ENCODE data around the gene EPHA7.

EPHA7 gene

DNA sequence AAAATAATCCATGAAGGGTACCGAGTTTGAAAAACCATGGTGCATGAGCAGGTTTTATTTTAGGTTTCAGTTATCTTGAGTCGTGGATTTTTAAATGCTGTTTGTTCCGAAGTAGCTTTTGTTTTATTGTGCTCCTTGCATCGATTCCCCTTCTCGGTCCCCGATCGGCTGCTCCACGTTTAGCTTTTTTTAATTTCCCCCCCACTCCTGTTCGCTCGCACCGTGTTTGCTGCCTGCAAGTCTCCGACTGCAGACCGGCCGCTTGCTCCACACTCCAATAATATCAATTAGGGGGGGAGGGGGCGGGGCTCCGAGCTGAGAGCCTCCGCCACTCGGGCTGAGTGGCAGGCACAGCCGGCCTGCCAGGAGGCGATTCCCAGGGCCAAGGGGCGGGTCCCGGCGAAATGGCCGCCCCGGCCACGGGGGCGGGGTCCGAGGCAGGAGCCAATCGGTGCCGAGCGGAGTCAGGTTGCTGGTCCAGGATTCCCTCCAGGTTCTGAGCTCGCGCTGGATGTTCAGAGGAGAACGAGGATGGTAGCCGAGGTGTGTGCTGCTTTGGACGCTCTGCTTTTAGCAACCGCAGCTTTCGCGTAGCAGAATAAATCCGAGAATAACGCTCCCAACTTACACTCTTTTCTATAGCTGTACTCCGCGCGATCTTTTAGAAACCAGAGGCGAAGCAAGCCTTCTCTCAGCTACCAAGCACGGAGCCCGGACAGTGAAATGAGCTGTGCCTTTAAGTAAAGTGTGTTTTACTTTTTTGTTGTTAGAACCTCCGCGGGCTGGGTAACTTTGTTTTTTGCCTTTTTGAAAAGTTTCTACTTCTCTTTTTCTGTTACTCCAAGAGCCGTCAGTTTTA lies at the start of gene EPHA7:
TSS of gene EPHA7 (minus strand) at position 256 of the 859 bp plus-strand sequence. CDS start at position 38, 218 bp downstream.
- peaks cover 26% of the 10 kb centered on the region for H3K4me1 Mint-ChIP-seq (ENCODE audit: low read depth)
- H3K9me3 Mint-ChIP-seq, result no peaks in the 10 kb centered on the region
- H3K27me3 Mint-ChIP-seq, result peaks cover 65% of the 10 kb centered on the region
- H3K27ac Mint-ChIP-seq, result no peak within 1 kb of the TSS
- H3K4me3 Mint-ChIP-seq, result peak within 1 kb of the TSS; percentile 80
- no peaks in the 10 kb centered on the region for H3K36me3 Mint-ChIP-seq (ENCODE audit: low read depth)

DNA sequence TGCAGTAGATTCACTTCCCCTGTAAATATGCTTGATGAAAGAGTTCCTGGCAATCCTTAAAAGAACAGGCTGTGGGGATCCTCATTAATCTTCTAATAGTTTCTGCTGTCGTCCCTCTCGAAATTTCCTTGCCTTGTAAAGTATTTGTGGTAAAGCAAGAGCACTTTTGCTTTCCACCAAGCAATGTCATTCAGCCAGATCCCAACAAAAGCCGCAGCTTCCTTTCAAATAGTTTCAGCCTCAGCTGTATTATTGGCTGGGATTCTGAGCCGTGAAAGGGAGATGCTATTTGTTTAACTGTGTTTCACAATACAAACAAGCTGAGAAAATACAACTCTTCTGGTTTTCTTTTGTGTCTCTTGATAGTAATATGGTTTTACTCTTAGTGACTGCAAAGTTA lies 48.9 kb upstream of the EPHA7 start:
- no peaks in the 10 kb centered on the region for H3K27me3 Mint-ChIP-seq

DNA sequence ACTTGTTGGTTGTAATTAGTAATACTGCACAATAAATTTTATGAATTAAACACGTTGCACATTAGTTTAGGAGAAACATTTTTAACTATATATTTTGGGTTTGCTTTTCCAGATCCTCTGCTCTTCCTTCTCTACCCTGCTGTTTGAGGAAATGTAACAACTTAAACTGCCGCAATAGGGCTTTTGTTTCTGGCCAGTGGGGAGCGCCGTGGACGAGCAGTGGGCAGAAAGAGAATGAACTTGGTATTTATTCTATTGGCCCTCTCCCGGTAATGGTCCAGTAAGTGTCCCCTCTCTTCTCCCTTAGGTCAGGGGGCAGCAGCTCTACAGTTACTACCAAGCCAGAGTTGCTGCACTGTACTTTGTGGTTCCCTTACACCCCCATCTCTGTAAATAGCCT lies 35.2 kb upstream of the EPHA7 start:
- H3K36me3 Mint-ChIP-seq (ENCODE audit: low read depth), result no peaks in the 10 kb centered on the region

More for the DNA sequence above, 48.9 kb upstream of the EPHA7 start:
- H3K4me3 Mint-ChIP-seq, result no peak overlapping the region
- H3K27ac Mint-ChIP-seq, result no peak overlapping the region
- H3K4me1 Mint-ChIP-seq (ENCODE audit: low read depth), result no peaks in the 10 kb centered on the region
- H3K9me3 Mint-ChIP-seq, result peaks cover 11% of the 10 kb centered on the region
- no peaks in the 10 kb centered on the region for H3K36me3 Mint-ChIP-seq (ENCODE audit: low read depth)

DNA sequence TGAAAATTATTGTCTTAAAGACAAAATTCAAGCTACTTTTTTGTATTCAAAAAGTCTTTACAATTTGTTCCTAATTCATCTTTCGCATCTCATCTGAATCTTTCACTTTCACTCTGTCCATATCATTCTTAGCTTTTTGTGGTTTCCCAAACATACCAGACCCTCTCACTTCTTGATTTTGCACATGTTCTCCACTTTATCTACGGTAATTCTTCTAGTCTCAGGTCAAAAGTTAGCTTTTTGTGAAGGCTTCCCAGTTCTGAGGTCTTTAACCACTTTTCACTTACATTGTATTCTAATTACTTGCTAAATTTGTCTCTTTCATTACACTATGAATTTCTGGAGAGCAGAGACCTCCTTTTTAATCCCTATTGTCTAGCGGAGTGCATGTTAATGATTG lies 34.6 kb upstream of the EPHA7 start:
- no peaks in the 10 kb centered on the region for H3K27me3 Mint-ChIP-seq
- H3K4me3 Mint-ChIP-seq, result no peak overlapping the region
- no peak overlapping the region for H3K27ac Mint-ChIP-seq
- no peaks in the 10 kb centered on the region for H3K36me3 Mint-ChIP-seq (ENCODE audit: low read depth)
- no peaks in the 10 kb centered on the region for H3K9me3 Mint-ChIP-seq
- H3K4me1 Mint-ChIP-seq (ENCODE audit: low read depth), result no peaks in the 10 kb centered on the region

More for the DNA sequence above, 35.2 kb upstream of the EPHA7 start:
- no peaks in the 10 kb centered on the region for H3K4me1 Mint-ChIP-seq (ENCODE audit: low read depth)
- no peaks in the 10 kb centered on the region for H3K27me3 Mint-ChIP-seq
- H3K9me3 Mint-ChIP-seq, result peaks cover under 1% of the 10 kb centered on the region
- H3K4me3 Mint-ChIP-seq, result no peak overlapping the region
- H3K27ac Mint-ChIP-seq, result no peak overlapping the region

GRCh38 chr6:93447874-93448273 lies 28.5 kb upstream of the EPHA7 start:
- Mint-ChIP-seq H3K27ac (no peak overlapping the region), H3K9me3 (peaks cover 6% of the 10 kb centered on the region), H3K4me1 (ENCODE audit: low read depth) (no peaks in the 10 kb centered on the region), H3K27me3 (no peaks in the 10 kb centered on the region), H3K36me3 (ENCODE audit: low read depth) (no peaks in the 10 kb centered on the region), H3K4me3 (no peak overlapping the region)

DNA sequence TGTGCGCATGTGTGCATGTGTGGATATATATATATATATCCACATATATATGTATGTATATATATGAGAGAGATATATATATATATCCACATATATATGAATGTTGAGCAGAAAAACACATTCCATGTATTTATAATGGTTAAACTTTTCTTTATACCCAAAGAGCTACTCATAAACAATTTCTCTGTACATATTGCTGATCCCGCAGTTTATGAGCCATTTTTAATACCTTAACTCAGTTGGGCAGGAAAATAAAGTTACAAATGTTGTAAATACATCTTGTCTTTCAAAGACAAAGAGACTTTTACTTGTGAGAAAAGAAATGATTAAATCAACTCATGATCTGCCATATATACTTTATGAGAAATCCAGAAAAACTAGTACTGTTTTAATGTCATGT lies 18.1 kb upstream of the EPHA7 start:
- no peak overlapping the region for H3K4me3 Mint-ChIP-seq
- no peak overlapping the region for H3K27ac Mint-ChIP-seq

DNA sequence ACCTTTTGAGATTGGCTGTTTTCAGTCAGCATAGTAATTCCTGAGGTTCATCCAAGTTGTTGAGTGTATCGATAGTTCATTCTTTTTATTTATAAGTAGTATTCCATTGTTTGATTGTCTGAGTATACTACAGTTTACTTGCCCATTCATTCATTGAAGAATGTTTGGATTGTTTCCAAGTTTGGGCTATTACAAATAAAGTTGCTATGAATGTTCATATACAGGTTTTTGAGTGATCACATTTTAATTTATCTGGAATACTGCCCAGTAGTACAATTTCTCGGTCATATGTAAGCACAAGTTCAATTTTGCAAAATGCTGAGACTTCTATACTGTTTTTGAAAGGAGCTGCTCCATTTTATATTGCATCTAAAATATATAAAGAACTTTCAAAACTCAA lies 14.2 kb upstream of the EPHA7 start:
- Mint-ChIP-seq H3K36me3 (ENCODE audit: low read depth) (no peaks in the 10 kb centered on the region), H3K4me3 (no peak overlapping the region), H3K9me3 (peaks cover 11% of the 10 kb centered on the region), H3K27me3 (no peaks in the 10 kb centered on the region), H3K4me1 (ENCODE audit: low read depth) (no peaks in the 10 kb centered on the region), H3K27ac (no peak overlapping the region)

More for the DNA sequence above, 18.1 kb upstream of the EPHA7 start:
- Mint-ChIP-seq H3K4me1 (ENCODE audit: low read depth) (no peaks in the 10 kb centered on the region), H3K9me3 (peaks cover 11% of the 10 kb centered on the region), H3K36me3 (ENCODE audit: low read depth) (no peaks in the 10 kb centered on the region), H3K27me3 (no peaks in the 10 kb centered on the region)

DNA sequence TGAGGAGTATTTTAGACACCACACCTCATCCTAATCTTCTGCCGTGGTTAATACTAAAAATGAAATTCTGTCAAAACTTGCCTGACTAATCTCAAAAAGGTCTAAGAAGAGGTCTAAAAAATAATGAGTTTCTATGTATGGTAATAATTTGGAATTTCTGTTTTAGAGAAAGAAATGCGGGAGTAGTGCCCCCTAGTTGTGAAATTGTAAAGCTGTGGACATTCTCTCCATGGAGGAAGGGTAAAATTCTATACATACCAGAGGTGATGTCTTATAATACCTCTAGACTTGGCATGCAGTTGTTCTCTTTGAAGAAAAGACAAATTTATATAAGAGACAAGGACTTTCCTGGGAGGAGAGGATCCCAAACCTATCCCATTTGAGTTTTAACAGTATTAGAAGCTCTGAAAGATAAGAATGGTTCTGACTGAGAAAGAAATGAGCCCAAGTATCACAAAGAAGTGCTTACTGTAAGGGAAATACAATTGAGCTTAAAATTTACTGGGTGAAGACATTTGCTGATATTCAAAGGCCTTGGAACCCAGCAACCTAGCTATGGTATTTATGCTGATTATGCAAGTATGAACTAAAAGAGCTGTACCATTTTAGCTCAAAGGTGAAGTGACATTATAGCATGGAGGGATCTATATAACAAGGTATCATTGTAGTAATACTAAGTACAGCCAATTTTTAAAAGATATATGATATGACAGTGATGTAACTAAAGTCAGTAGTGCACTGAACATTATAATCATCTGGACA lies 5.1 kb upstream of the EPHA7 start:
- Mint-ChIP-seq H3K36me3 (ENCODE audit: low read depth) (no peaks in the 10 kb centered on the region), H3K4me3 (no peak overlapping the region), H3K9me3 (no peaks in the 10 kb centered on the region), H3K4me1 (ENCODE audit: low read depth) (peaks cover 6% of the 10 kb centered on the region), H3K27ac (no peak overlapping the region), H3K27me3 (peaks cover 34% of the 10 kb centered on the region)

- Mint-ChIP-seq H3K27ac (no peak overlapping the region), H3K9me3 (no peaks in the 10 kb centered on the region), H3K36me3 (ENCODE audit: low read depth) (no peaks in the 10 kb centered on the region), H3K27me3 (peaks cover 39% of the 10 kb centered on the region), H3K4me3 (no peak overlapping the region), H3K4me1 (ENCODE audit: low read depth) (peaks cover 12% of the 10 kb centered on the region)
Observed at GRCh38 chr6:93423542-93423941, 4.2 kb upstream of the EPHA7 start.

GRCh38 chr6:93420163-93420795 lies 920 bp upstream of the EPHA7 start:
- peaks cover 58% of the 10 kb centered on the region for H3K27me3 Mint-ChIP-seq
- H3K27ac Mint-ChIP-seq, result no peak overlapping the region
- peak overlapping the region; percentile 55 for H3K4me3 Mint-ChIP-seq
- peaks cover 26% of the 10 kb centered on the region for H3K4me1 Mint-ChIP-seq (ENCODE audit: low read depth)
- H3K36me3 Mint-ChIP-seq (ENCODE audit: low read depth), result no peaks in the 10 kb centered on the region
- H3K9me3 Mint-ChIP-seq, result no peaks in the 10 kb centered on the region

- H3K36me3 Mint-ChIP-seq (ENCODE audit: low read depth), result no peaks in the 10 kb centered on the region
- H3K4me3 Mint-ChIP-seq, result peak overlapping the region; percentile 80
- no peaks in the 10 kb centered on the region for H3K9me3 Mint-ChIP-seq
- H3K27ac Mint-ChIP-seq, result no peak overlapping the region
- H3K4me1 Mint-ChIP-seq (ENCODE audit: low read depth), result peaks cover 26% of the 10 kb centered on the region
- peaks cover 68% of the 10 kb centered on the region for H3K27me3 Mint-ChIP-seq
Observed at GRCh38 chr6:93418408-93419303, 703 bp downstream of the EPHA7 start.

DNA sequence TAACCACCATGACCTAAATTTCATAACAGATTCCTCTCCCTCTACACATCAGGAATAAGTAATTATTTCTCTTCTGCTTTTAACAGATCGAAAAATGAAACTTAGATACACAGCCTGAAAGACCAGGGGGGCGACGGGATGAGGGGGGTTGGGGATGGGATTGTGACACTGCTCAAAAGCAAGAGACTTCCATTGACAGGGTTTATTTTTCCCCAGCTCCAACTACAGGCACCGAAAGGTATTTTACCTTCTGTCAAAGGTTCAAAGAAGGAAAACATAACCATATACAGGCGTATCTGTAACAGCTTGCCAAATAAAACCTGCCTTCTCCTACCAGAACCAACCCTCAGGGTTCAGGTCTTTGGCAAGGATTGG lies 1.3 kb downstream of the EPHA7 start:
- Mint-ChIP-seq H3K4me3 (peak overlapping the region; percentile 20), H3K27me3 (peaks cover 65% of the 10 kb centered on the region), H3K4me1 (ENCODE audit: low read depth) (peaks cover 26% of the 10 kb centered on the region), H3K36me3 (ENCODE audit: low read depth) (no peaks in the 10 kb centered on the region), H3K9me3 (no peaks in the 10 kb centered on the region), H3K27ac (no peak overlapping the region)

- H3K27ac Mint-ChIP-seq, result no peak overlapping the region
Observed at GRCh38 chr6:93417421-93418013, 1.8 kb downstream of the EPHA7 start.

More at GRCh38 chr6:93417421-93418013, 1.8 kb downstream of the EPHA7 start:
- Mint-ChIP-seq H3K27me3 (peaks cover 62% of the 10 kb centered on the region), H3K4me3 (peak overlapping the region; percentile 20), H3K9me3 (no peaks in the 10 kb centered on the region), H3K4me1 (ENCODE audit: low read depth) (peaks cover 26% of the 10 kb centered on the region), H3K36me3 (ENCODE audit: low read depth) (no peaks in the 10 kb centered on the region)

Measured in stimulated activated naive CD8-positive, alpha-beta T cell treated with anti-CD3 and anti-CD28 coated beads, Interleukin-15, Interleukin-2, amounts not matched to agents 100 ng/mL and 50 ng/mL, for 24 hours (primary cell).